Transverse colon (tissue), 3 donors: ENCODE measurements around the gene CMTM7.

Source experiments
- CTCF ChIP-seq, 5 experiments: fragments of 200-600 bp in 3 of 5; fragments of 450-650 bp in 2 of 5; sonication (generic) in 3 of 5; IDR thresholded peaks; 1 replicate in 2 of 5; 2 replicates in 3 of 5; pipeline ENCODE4 v1.5.1; 2016 to 2017; ENCODE audit warnings: antibody characterized with exemption in 5 of 5, inconsistent platforms in 3 of 5, mild to moderate bottlenecking in 2 of 5, moderate library complexity in 1 of 5
- POLR2A ChIP-seq: fragments of 450-650 bp; IDR thresholded peaks from one replicate; pipeline ENCODE4 v1.6.1; 2016; ENCODE audit warnings: antibody characterized with exemption, mild to moderate bottlenecking, moderate library complexity

GRCh38 chr3:32376115-32376514 lies 15.5 kb upstream of the CMTM7 start:
- no peak for TF ChIP-seq CTCF (IDR thresholded peaks at IDR 0.05)
- no peak for TF ChIP-seq POLR2A
